Prostate gland (tissue), 2 donors: Measurements from ENCODE around the gene CDC42BPA.

Experiments
- CTCF ChIP-seq, 4 experiments: fragments of 200-600 bp in 2 of 4; fragments of 450-650 bp in 2 of 4; sonication (generic) in 2 of 4; IDR thresholded peaks; 1 replicate in 3 of 4; 2 replicates in 1 of 4; pipeline ENCODE4 v1.5.1; 2016 to 2019; ENCODE audit warnings: antibody characterized with exemption in 4 of 4, mild to moderate bottlenecking in 2 of 4, moderate library complexity in 2 of 4
- POLR2A ChIP-seq: fragments of 450-650 bp; IDR thresholded peaks from one replicate; pipeline ENCODE4 v1.6.1; 2016; ENCODE audit warnings: antibody characterized with exemption, mild to moderate bottlenecking

- TF ChIP-seq CTCF (IDR thresholded peaks at IDR 0.05), result no peak
- TF ChIP-seq POLR2A, result no peak
Measured at GRCh38 chr1:227368009-227368408, 49.7 kb upstream of the CDC42BPA start.
